ENCODE results near the gene ERI2.

ERI2 gene

GRCh38 chr16:20803192-20803560 is 3.1 kb downstream of the ERI2 start:
- peaks cover 39% of the 10 kb centered on the region for H3K36me3 Mint-ChIP-seq (ENCODE audit: low read depth)
- H3K4me1 Mint-ChIP-seq (ENCODE audit: low read depth): peaks cover 27% of the 10 kb centered on the region
- no peak overlapping the region for H3K4me3 Mint-ChIP-seq
- H3K27me3 Mint-ChIP-seq: no peaks in the 10 kb centered on the region
- H3K9me3 Mint-ChIP-seq: no peaks in the 10 kb centered on the region
- intact Hi-C loops (cut with micrococcal nuclease): no loop called here
- H3K27ac Mint-ChIP-seq: no peak overlapping the region

GRCh38 chr16:20801278-20801677 is 5.0 kb downstream of the ERI2 start:
- no peaks in the 10 kb centered on the region for H3K27me3 Mint-ChIP-seq
- no peak overlapping the region for H3K4me3 Mint-ChIP-seq
- H3K36me3 Mint-ChIP-seq (ENCODE audit: low read depth): peaks cover 46% of the 10 kb centered on the region
- intact Hi-C loops (cut with micrococcal nuclease): no loop called here
- no peak overlapping the region for H3K27ac Mint-ChIP-seq
- H3K4me1 Mint-ChIP-seq (ENCODE audit: low read depth): peaks cover 10% of the 10 kb centered on the region
- H3K9me3 Mint-ChIP-seq: no peaks in the 10 kb centered on the region

GRCh38 chr16:20799599-20799998 is 6.7 kb downstream of the ERI2 start:
- intact Hi-C loops (cut with micrococcal nuclease): loop anchor here (1.0 kb wide), 1 partner anchor 284 kb away; no protein-coding TSS in a partner anchor
- H3K4me1 Mint-ChIP-seq (ENCODE audit: low read depth): no peaks in the 10 kb centered on the region
- peaks cover 52% of the 10 kb centered on the region for H3K36me3 Mint-ChIP-seq (ENCODE audit: low read depth)
- H3K4me3 Mint-ChIP-seq: no peak overlapping the region
- H3K9me3 Mint-ChIP-seq: no peaks in the 10 kb centered on the region
- H3K27ac Mint-ChIP-seq: no peak overlapping the region
- no peaks in the 10 kb centered on the region for H3K27me3 Mint-ChIP-seq

GRCh38 chr16:20798364-20798763 is 7.9 kb downstream of the ERI2 start:
- intact Hi-C loops (cut with micrococcal nuclease): no loop called here
- Mint-ChIP-seq H3K4me3 (no peak overlapping the region), H3K9me3 (no peaks in the 10 kb centered on the region), H3K36me3 (ENCODE audit: low read depth) (peaks cover 49% of the 10 kb centered on the region), H3K27ac (no peak overlapping the region), H3K4me1 (ENCODE audit: low read depth) (no peaks in the 10 kb centered on the region), H3K27me3 (no peaks in the 10 kb centered on the region)

GRCh38 chr16:20791923-20792612 is 14.2 kb downstream of the ERI2 start:
- Mint-ChIP-seq H3K27me3 (no peaks in the 10 kb centered on the region), H3K4me1 (ENCODE audit: low read depth) (no peaks in the 10 kb centered on the region), H3K4me3 (no peak overlapping the region), H3K36me3 (ENCODE audit: low read depth) (peaks cover 18% of the 10 kb centered on the region), H3K9me3 (no peaks in the 10 kb centered on the region), H3K27ac (no peak overlapping the region)
- intact Hi-C loops (cut with micrococcal nuclease): no loop called here

- Mint-ChIP-seq H3K27me3 (no peaks in the 10 kb centered on the region), H3K4me3 (no peak overlapping the region), H3K4me1 (ENCODE audit: low read depth) (no peaks in the 10 kb centered on the region), H3K27ac (no peak overlapping the region), H3K36me3 (ENCODE audit: low read depth) (no peaks in the 10 kb centered on the region), H3K9me3 (no peaks in the 10 kb centered on the region)
- intact Hi-C loops (cut with micrococcal nuclease): no loop called here
Measured at GRCh38 chr16:20789130-20789529, 17.1 kb downstream of the ERI2 start.

GRCh38 chr16:20784204-20784603 is 22.1 kb downstream of the ERI2 start:
- no peaks in the 10 kb centered on the region for H3K36me3 Mint-ChIP-seq (ENCODE audit: low read depth)
- no peaks in the 10 kb centered on the region for H3K27me3 Mint-ChIP-seq
- H3K27ac Mint-ChIP-seq: no peak overlapping the region
- H3K9me3 Mint-ChIP-seq: no peaks in the 10 kb centered on the region
- no peak overlapping the region for H3K4me3 Mint-ChIP-seq
- intact Hi-C loops (cut with micrococcal nuclease): no loop called here
- peaks cover 12% of the 10 kb centered on the region for H3K4me1 Mint-ChIP-seq (ENCODE audit: low read depth)

- no peaks in the 10 kb centered on the region for H3K9me3 Mint-ChIP-seq
- intact Hi-C loops (cut with micrococcal nuclease): no loop called here
- no peak overlapping the region for H3K4me3 Mint-ChIP-seq
- no peaks in the 10 kb centered on the region for H3K36me3 Mint-ChIP-seq (ENCODE audit: low read depth)
- no peak overlapping the region for H3K27ac Mint-ChIP-seq
- no peaks in the 10 kb centered on the region for H3K27me3 Mint-ChIP-seq
- H3K4me1 Mint-ChIP-seq (ENCODE audit: low read depth): peaks cover 12% of the 10 kb centered on the region
Measured at GRCh38 chr16:20782470-20782869, 23.8 kb downstream of the ERI2 start.

GRCh38 chr16:20781697-20782096 is 24.6 kb downstream of the ERI2 start:
- Mint-ChIP-seq H3K9me3 (no peaks in the 10 kb centered on the region), H3K4me1 (ENCODE audit: low read depth) (peaks cover 12% of the 10 kb centered on the region), H3K36me3 (ENCODE audit: low read depth) (no peaks in the 10 kb centered on the region), H3K27me3 (no peaks in the 10 kb centered on the region), H3K27ac (no peak overlapping the region), H3K4me3 (no peak overlapping the region)
- intact Hi-C loops (cut with micrococcal nuclease): no loop called here

GRCh38 chr16:20774703-20775362 is 31.4 kb downstream of the ERI2 start:
- H3K36me3 Mint-ChIP-seq (ENCODE audit: low read depth): no peaks in the 10 kb centered on the region
- H3K4me3 Mint-ChIP-seq: no peak overlapping the region
- intact Hi-C loops (cut with micrococcal nuclease): no loop called here
- H3K4me1 Mint-ChIP-seq (ENCODE audit: low read depth): peaks cover 5% of the 10 kb centered on the region
- no peaks in the 10 kb centered on the region for H3K9me3 Mint-ChIP-seq
- H3K27ac Mint-ChIP-seq: no peak overlapping the region
- no peaks in the 10 kb centered on the region for H3K27me3 Mint-ChIP-seq

GRCh38 chr16:20773679-20774078 is 32.6 kb downstream of the ERI2 start:
- Mint-ChIP-seq H3K9me3 (no peaks in the 10 kb centered on the region), H3K27ac (no peak overlapping the region), H3K4me3 (no peak overlapping the region), H3K36me3 (ENCODE audit: low read depth) (no peaks in the 10 kb centered on the region), H3K4me1 (ENCODE audit: low read depth) (peaks cover 5% of the 10 kb centered on the region), H3K27me3 (no peaks in the 10 kb centered on the region)
- intact Hi-C loops (cut with micrococcal nuclease): no loop called here

- Mint-ChIP-seq H3K4me1 (ENCODE audit: low read depth) (peaks cover 13% of the 10 kb centered on the region), H3K36me3 (ENCODE audit: low read depth) (no peaks in the 10 kb centered on the region), H3K9me3 (no peaks in the 10 kb centered on the region), H3K27me3 (no peaks in the 10 kb centered on the region), H3K4me3 (no peak overlapping the region), H3K27ac (no peak overlapping the region)
- intact Hi-C loops (cut with micrococcal nuclease): no loop called here
Measured at GRCh38 chr16:20768818-20769217, 37.5 kb downstream of the ERI2 start.

- Mint-ChIP-seq H3K9me3 (no peaks in the 10 kb centered on the region), H3K4me3 (no peak overlapping the region), H3K4me1 (ENCODE audit: low read depth) (peaks cover 20% of the 10 kb centered on the region), H3K36me3 (ENCODE audit: low read depth) (no peaks in the 10 kb centered on the region), H3K27me3 (no peaks in the 10 kb centered on the region), H3K27ac (no peak overlapping the region)
- intact Hi-C loops (cut with micrococcal nuclease): no loop called here
Measured at GRCh38 chr16:20768121-20768520, 38.2 kb downstream of the ERI2 start.

- no peak overlapping the region for H3K4me3 Mint-ChIP-seq
- no peaks in the 10 kb centered on the region for H3K27me3 Mint-ChIP-seq
- no peaks in the 10 kb centered on the region for H3K36me3 Mint-ChIP-seq (ENCODE audit: low read depth)
- H3K4me1 Mint-ChIP-seq (ENCODE audit: low read depth): peaks cover 23% of the 10 kb centered on the region
- intact Hi-C loops (cut with micrococcal nuclease): no loop called here
- H3K9me3 Mint-ChIP-seq: no peaks in the 10 kb centered on the region
- H3K27ac Mint-ChIP-seq: no peak overlapping the region
Measured at GRCh38 chr16:20767577-20767976, 38.7 kb downstream of the ERI2 start.

GRCh38 chr16:20766294-20766693 is 40.0 kb downstream of the ERI2 start:
- intact Hi-C loops (cut with micrococcal nuclease): no loop called here
- no peaks in the 10 kb centered on the region for H3K36me3 Mint-ChIP-seq (ENCODE audit: low read depth)
- H3K4me3 Mint-ChIP-seq: no peak overlapping the region
- H3K9me3 Mint-ChIP-seq: peaks cover 2% of the 10 kb centered on the region
- no peaks in the 10 kb centered on the region for H3K27me3 Mint-ChIP-seq
- no peak overlapping the region for H3K27ac Mint-ChIP-seq
- H3K4me1 Mint-ChIP-seq (ENCODE audit: low read depth): peaks cover 23% of the 10 kb centered on the region
